ENCODE data around the gene LCN6.
"Not testable (repeated sequence)": the region's sequence is repeated elsewhere in the genome, so short reads cannot be mapped to it uniquely, and the experiment has no call there.

LCN6 gene, protein sequence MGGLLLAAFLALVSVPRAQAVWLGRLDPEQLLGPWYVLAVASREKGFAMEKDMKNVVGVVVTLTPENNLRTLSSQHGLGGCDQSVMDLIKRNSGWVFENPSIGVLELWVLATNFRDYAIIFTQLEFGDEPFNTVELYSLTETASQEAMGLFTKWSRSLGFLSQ

DNA sequence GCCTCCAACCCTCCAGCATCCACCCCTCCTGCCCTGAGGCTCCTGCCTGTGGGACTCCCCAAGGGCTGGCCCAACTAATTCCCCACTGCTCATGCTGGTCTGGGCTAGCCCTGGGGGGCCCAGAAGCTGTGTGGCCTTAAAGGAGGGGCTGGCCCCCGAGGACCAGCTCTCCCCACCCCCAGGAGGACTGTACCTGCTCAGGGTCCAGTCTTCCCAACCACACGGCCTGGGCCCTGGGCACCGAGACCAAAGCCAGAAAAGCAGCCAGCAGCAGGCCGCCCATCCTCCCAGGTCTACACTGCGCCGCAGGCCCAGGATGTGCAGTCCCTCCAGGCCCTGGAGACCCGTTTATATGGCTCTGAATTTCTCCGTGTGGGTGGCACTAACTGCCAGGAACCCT lies at the start of gene LCN6:
Gene LCN6 (minus strand): TSS at position 325 of the 400 bp plus-strand sequence. CDS start 42 bp downstream, at position 283.
- DNase-seq: no peak

DNA sequence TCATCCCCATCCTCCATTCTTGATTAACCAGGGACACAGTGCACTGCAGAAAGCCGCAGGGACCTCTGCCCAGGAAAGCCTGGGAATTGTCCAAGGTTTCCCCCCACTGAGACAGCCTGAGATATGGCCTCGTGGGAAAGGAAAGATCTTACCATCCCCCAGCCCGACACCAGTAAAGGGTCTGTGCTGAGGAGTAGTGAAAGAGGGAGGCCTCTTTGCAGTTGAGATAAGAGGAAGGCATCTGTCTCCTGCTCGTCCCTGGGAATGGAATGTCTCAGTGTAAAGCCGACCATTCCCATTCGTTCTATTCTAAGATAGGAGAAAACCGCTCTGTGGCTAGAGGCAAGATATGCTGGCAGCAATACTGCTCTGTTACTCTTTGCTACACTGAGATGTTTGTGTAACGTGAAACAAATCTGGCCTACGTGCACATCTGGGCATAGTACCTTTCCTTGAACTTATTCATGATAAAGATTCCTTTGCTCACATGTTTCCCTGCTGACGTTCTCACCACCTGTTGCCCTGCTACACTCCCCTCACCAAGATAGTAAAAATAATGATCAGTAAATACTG lies 48.5 kb upstream of the LCN6 start:
- not testable (repeated sequence) for DNase-seq

DNA sequence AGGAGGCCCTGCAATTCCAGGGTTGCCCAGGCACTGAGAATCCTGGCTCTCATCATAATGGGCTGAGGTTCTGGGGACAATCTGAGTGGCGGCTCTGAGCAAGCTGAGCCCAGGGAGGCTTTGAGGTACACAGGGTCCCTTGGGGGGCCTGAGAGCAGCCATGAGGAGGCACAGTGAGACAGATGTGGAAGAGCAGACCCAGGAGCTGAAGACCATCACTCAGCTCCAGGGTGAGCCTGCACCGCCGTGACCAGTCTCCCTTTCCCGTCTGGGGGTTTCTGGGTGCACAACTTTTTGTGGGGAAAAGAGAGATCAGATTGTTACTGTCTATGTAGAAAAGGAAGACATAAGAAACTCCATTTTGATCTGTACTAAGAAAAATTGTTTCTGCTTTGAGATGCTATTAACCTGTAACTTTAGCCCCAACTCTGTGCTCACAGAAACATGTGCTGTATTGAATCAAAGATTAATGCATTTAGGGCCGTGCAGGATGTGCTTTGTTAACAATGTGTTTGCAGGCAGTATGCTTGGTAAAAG lies 48.0 kb upstream of the LCN6 start, which contains the start of gene CCDC183:
Gene CCDC183 (plus strand): TSS at position 101 of the 537 bp plus-strand sequence. CDS start 60 bp downstream, at position 161.
- no peak for DNase-seq

DNA sequence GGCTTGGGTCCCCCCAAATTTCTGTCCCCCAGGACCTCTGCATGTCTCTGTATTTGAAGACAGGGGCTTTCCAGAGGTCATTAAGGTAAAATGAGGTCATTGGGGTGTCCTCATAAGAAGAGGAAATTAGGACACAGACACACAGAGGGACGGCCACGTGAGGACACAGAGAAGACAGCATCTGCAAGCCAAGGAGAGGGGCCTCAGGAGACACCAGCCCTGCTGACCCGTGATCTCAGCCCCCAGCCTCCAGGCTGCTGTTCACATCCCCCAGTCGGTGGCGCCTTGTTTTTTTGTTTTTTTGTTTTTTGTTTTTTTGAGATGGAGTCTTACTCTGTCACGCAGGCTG lies 46.6 kb upstream of the LCN6 start:
- DNase-seq: no peak

- DNase-seq: no peak
Observed at GRCh38 chr9:136794281-136794999, 46.1 kb upstream of the LCN6 start.

GRCh38 chr9:136793086-136793946 lies 45.0 kb upstream of the LCN6 start:
- no peak for DNase-seq

- no peak for DNase-seq
Observed at GRCh38 chr9:136792321-136793085, 44.2 kb upstream of the LCN6 start.

DNA sequence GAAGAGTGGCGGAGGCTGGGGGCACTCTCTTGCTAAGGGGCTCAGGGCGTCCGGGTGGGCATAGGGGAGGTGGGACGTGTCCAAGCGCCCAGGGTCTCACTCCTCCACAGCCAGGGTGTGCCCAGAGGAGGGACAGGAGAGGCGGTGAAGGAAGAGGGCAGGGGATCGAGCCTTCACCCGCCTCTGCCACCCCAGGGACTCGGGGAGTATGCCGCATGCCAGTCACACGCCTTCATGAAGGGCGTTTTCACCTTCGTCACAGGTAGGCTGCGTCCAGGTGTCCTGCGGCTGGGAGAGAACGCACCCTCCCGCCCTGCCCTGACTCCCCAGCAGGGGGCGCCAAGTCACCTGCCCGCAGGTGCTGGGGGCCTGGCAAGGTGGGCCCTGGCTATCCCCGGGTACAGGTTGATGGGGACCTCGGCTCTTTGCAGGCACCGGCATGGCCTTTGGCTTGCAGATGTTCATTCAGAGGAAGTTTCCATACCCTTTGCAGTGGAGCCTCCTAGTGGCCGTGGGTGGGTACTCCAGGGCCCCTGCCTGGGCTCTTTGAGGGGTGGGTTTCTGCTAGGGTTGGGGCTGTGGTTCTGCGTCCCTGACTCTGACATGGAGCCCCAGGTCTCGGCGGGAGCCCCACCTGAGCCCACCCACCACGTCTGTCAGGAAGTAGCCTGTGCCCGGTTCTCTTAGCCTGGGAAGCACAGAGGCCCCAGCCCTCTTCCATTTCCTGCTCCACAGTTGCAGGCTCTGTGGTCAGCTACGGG lies 43.4 kb upstream of the LCN6 start:
- DNase-seq: peak; percentile 74

- peak; percentile 100 for DNase-seq
Observed at GRCh38 chr9:136790640-136791515, 42.6 kb upstream of the LCN6 start, which contains the start of gene TMEM141. TSS of gene TMEM141 (plus strand) at chr9:136791344. CDS start at chr9:136791371, 27 bp downstream.

- no peak for DNase-seq
Observed at GRCh38 chr9:136789523-136789937, 41.2 kb upstream of the LCN6 start.

- not testable (repeated sequence) for DNase-seq
Observed at GRCh38 chr9:136788644-136789522, 40.6 kb upstream of the LCN6 start.

- DNase-seq: peak; percentile 64
Observed at GRCh38 chr9:136787690-136788400, 39.5 kb upstream of the LCN6 start.

GRCh38 chr9:136786983-136787382 lies 38.7 kb upstream of the LCN6 start:
- not testable (repeated sequence) for DNase-seq

DNA sequence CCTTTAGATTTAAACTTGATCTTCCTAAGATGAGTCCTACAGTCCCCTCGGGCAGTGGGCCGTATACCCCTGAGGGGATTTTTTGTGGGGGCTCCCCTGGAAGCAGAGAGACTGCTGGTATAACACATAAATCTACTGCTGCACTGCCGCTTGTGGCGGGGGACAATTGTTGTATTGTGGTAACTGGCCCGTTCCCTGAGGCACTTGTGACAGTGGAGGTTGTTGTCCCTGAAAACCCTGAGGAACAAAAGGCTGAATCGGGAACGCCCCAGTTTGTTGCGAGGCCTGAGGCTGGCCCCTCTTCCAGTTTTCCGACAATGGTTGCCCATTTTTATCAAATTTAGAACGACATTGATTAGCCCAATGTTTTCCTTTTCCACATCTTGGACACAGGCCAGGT lies 38.1 kb upstream of the LCN6 start:
- DNase-seq: no peak

DNA sequence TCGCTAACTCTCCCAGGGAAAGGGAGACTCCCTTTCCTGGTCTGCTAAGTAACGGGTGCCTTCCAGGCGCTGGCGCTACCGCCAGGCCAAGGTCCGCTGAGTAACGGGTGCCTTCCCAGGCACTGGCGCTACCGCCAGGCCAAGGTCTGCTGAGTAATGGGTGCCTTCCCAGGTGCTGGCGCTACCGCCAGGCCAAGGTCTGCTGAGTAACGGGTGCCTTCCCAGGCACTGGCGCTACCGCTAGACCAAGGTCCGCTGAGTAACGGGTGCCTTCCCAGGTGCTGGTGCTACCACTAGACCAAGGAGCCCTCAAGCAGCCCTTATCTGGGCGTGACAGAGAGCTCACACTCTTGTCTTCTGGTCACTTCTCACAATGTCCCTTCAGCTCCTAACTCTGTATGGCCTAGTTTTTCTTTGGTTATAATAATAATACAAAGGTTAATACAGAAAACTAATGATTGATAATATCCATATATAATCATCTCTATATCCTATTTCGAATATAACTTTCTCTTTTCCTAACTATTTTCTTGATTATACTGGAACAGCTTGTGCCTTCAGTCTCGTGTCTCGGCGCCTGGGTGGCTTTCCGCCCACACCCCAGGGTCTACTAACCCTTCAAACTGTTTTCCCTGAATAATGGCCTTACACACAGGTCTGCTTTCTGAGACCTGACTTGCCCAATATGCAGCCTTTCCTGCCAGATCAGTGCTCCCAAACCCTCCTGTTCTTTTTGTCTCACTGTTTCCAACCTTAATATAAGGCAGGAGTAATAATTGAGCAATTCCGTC lies 37.4 kb upstream of the LCN6 start:
- DNase-seq: not testable (repeated sequence)

GRCh38 chr9:136784997-136785361 lies 36.7 kb upstream of the LCN6 start:
- peak; percentile 31 for DNase-seq

- DNase-seq: no peak
Observed at GRCh38 chr9:136784249-136784996, 36.1 kb upstream of the LCN6 start.
